Mucosa of stomach (tissue), 1 donor: Measurements from ENCODE around the gene ELMO1.

ENCODE experiments used
- H3K27me3 ChIP-seq: one replicate; pipeline ENCODE4 v1.7.0; 2013; ENCODE audit warnings: mild to moderate bottlenecking, low read length; ENCODE audit not compliant: control insufficient read depth, insufficient read depth
- H3K36me3 ChIP-seq: one replicate; pipeline ENCODE4 v1.7.0; 2013; ENCODE audit warnings: low read length; ENCODE audit not compliant: control insufficient read depth, insufficient read depth
- H3K4me1 ChIP-seq: one replicate; pipeline ENCODE4 v1.7.0; 2013; ENCODE audit warnings: mild to moderate bottlenecking, low read length; ENCODE audit not compliant: control insufficient read depth, insufficient read depth
- H3K4me3 ChIP-seq: one replicate; pipeline ENCODE4 v1.7.0; 2013; ENCODE audit warnings: low read length
- H3K9ac ChIP-seq: one replicate; pipeline ENCODE4 v1.7.0; 2013; ENCODE audit warnings: mild to moderate bottlenecking, low read length, moderate library complexity
- H3K9me3 ChIP-seq: one replicate; pipeline ENCODE4 v1.7.0; 2013; ENCODE audit warnings: mild to moderate bottlenecking, low read length, moderate library complexity; ENCODE audit not compliant: control insufficient read depth
- donor health status: Pancreatic carcinoma.

ELMO1 gene

GRCh38 chr7:37452346-37452745 is 3.7 kb upstream of the ELMO1 start:
- H3K36me3 ChIP-seq = no peaks in the 10 kb centered on the region
- no peak overlapping the region for H3K9ac ChIP-seq
- H3K4me3 ChIP-seq = no peak overlapping the region
- no peaks in the 10 kb centered on the region for H3K4me1 ChIP-seq
- H3K9me3 ChIP-seq = no peaks in the 10 kb centered on the region
- H3K27me3 ChIP-seq = peaks cover 20% of the 10 kb centered on the region

GRCh38 chr7:37450035-37450434 is 1.4 kb upstream of the ELMO1 start:
- Histone ChIP-seq H3K4me3 (no peak overlapping the region), H3K9me3 (no peaks in the 10 kb centered on the region), H3K36me3 (no peaks in the 10 kb centered on the region), H3K4me1 (peaks cover 3% of the 10 kb centered on the region), H3K27me3 (peaks cover 32% of the 10 kb centered on the region), H3K9ac (no peak overlapping the region)

- Histone ChIP-seq H3K4me3 (no peak overlapping the region), H3K9ac (no peak overlapping the region), H3K27me3 (peaks cover 32% of the 10 kb centered on the region), H3K36me3 (no peaks in the 10 kb centered on the region), H3K4me1 (peaks cover 3% of the 10 kb centered on the region), H3K9me3 (no peaks in the 10 kb centered on the region)
These were observed 957 bp upstream of the ELMO1 start for GRCh38 chr7:37449621-37450020.

- peak overlapping the region; percentile 64 for H3K9ac ChIP-seq
- peaks cover 3% of the 10 kb centered on the region for H3K4me1 ChIP-seq
- peaks cover 32% of the 10 kb centered on the region for H3K27me3 ChIP-seq
- no peaks in the 10 kb centered on the region for H3K36me3 ChIP-seq
- H3K4me3 ChIP-seq = no peak overlapping the region
- H3K9me3 ChIP-seq = no peaks in the 10 kb centered on the region
These were observed 541 bp downstream of the ELMO1 start for GRCh38 chr7:37448011-37448635.

- H3K9me3 ChIP-seq = no peaks in the 10 kb centered on the region
- peaks cover 3% of the 10 kb centered on the region for H3K4me1 ChIP-seq
- no peaks in the 10 kb centered on the region for H3K36me3 ChIP-seq
- no peak overlapping the region for H3K9ac ChIP-seq
- peaks cover 32% of the 10 kb centered on the region for H3K27me3 ChIP-seq
- no peak overlapping the region for H3K4me3 ChIP-seq
These were observed 2.3 kb downstream of the ELMO1 start for GRCh38 chr7:37446371-37446770.

GRCh38 chr7:37445790-37446189 is 2.9 kb downstream of the ELMO1 start:
- Histone ChIP-seq H3K4me3 (no peak overlapping the region), H3K4me1 (peaks cover 3% of the 10 kb centered on the region), H3K9me3 (no peaks in the 10 kb centered on the region), H3K36me3 (no peaks in the 10 kb centered on the region), H3K27me3 (peaks cover 32% of the 10 kb centered on the region), H3K9ac (no peak overlapping the region)

GRCh38 chr7:37445064-37445723 is 3.5 kb downstream of the ELMO1 start:
- H3K9ac ChIP-seq = no peak overlapping the region
- H3K36me3 ChIP-seq = no peaks in the 10 kb centered on the region
- H3K9me3 ChIP-seq = no peaks in the 10 kb centered on the region
- H3K27me3 ChIP-seq = peaks cover 32% of the 10 kb centered on the region
- no peak overlapping the region for H3K4me3 ChIP-seq
- H3K4me1 ChIP-seq = peaks cover 3% of the 10 kb centered on the region

- H3K9me3 ChIP-seq = no peaks in the 10 kb centered on the region
- peaks cover 3% of the 10 kb centered on the region for H3K4me1 ChIP-seq
- no peak overlapping the region for H3K9ac ChIP-seq
- no peaks in the 10 kb centered on the region for H3K36me3 ChIP-seq
- no peak overlapping the region for H3K4me3 ChIP-seq
- peaks cover 22% of the 10 kb centered on the region for H3K27me3 ChIP-seq
These were observed 5.0 kb downstream of the ELMO1 start for GRCh38 chr7:37443627-37444026.

- Histone ChIP-seq H3K27me3 (peaks cover 12% of the 10 kb centered on the region), H3K4me1 (peaks cover 3% of the 10 kb centered on the region), H3K4me3 (no peak overlapping the region), H3K9ac (no peak overlapping the region), H3K9me3 (no peaks in the 10 kb centered on the region), H3K36me3 (no peaks in the 10 kb centered on the region)
These were observed 6.4 kb downstream of the ELMO1 start for GRCh38 chr7:37442268-37442667.

- Histone ChIP-seq H3K9ac (no peak overlapping the region), H3K4me1 (peaks cover 3% of the 10 kb centered on the region), H3K4me3 (no peak overlapping the region), H3K36me3 (no peaks in the 10 kb centered on the region), H3K9me3 (no peaks in the 10 kb centered on the region), H3K27me3 (peaks cover 8% of the 10 kb centered on the region)
These were observed 6.8 kb downstream of the ELMO1 start for GRCh38 chr7:37441816-37442215.

- peaks cover 3% of the 10 kb centered on the region for H3K4me1 ChIP-seq
- H3K9ac ChIP-seq = no peak overlapping the region
- H3K27me3 ChIP-seq = peaks cover 3% of the 10 kb centered on the region
- no peak overlapping the region for H3K4me3 ChIP-seq
- no peaks in the 10 kb centered on the region for H3K36me3 ChIP-seq
- H3K9me3 ChIP-seq = no peaks in the 10 kb centered on the region
These were observed 7.3 kb downstream of the ELMO1 start for GRCh38 chr7:37441386-37441760.

GRCh38 chr7:37440738-37441385 is 7.8 kb downstream of the ELMO1 start:
- Histone ChIP-seq H3K4me1 (peaks cover 2% of the 10 kb centered on the region), H3K27me3 (no peaks in the 10 kb centered on the region), H3K4me3 (no peak overlapping the region), H3K9me3 (no peaks in the 10 kb centered on the region), H3K36me3 (no peaks in the 10 kb centered on the region), H3K9ac (no peak overlapping the region)
